Upper lobe of right lung (tissue), 1 donor: ENCODE results near the gene CSNK2A2. TPM values are rescaled to one million over a fixed set of nuclear protein-coding genes. Genes with fewer than 3 reads are reported as not detected.

Experiments used
- ATAC-seq: fragments of 200-7000 bp; cut with Tn5 transposase; one replicate; pipeline ENCODE4 v1.9.1; 2020; ENCODE audit warnings: mild to moderate bottlenecking, moderate library complexity
- DNase-seq: peaks from one replicate; pipeline ENCODE4 v3.0.0-alpha.2; 2020
- H3K27ac ChIP-seq: fragments of 200-600 bp; one replicate; pipeline ENCODE4 v1.8.0; 2022
- H3K27me3 ChIP-seq: fragments of 200-600 bp; one replicate; pipeline ENCODE4 v1.8.0; 2022; ENCODE audit warnings: mild to moderate bottlenecking
- H3K36me3 ChIP-seq: fragments of 200-600 bp; one replicate; pipeline ENCODE4 v1.8.0; 2022
- H3K4me1 ChIP-seq: fragments of 200-600 bp; one replicate; pipeline ENCODE4 v1.8.0; 2022
- H3K4me3 ChIP-seq: fragments of 200-600 bp; one replicate; pipeline ENCODE4 v1.8.0; 2022; ENCODE audit warnings: mild to moderate bottlenecking
- H3K9me3 ChIP-seq: fragments of 200-600 bp; one replicate; pipeline ENCODE4 v1.8.0; 2022
- intact Hi-C: fragments of 100-400 bp; cut with DNase I; formaldehyde crosslinking; loops from one replicate; pipeline ENCODE4 v1.11.0; 2022
- total RNA-seq: library from RNA; stranded (reverse); fragmentation: NEBNext Ultra II Directional; extraction: Animal tissue kit (Norgen Biotek cat#: 25700); gene quantifications from one replicate; pipeline ENCODE4 v1.2.1, GENCODE V29; 2021
- TF ChIP-seq, protein P1 (sequence below): fragments of 200-600 bp; IDR thresholded peaks from one replicate; pipeline ENCODE4 v1.8.0; 2022; ENCODE audit warnings: antibody characterized with exemption
- donor health status: DM: no; HTN: yes; CAD: no; lungs with severe emphysema.

Gene CSNK2A2
- total RNA-seq, 1 donor from 2014 or later = 69.0 TPM

DNA sequence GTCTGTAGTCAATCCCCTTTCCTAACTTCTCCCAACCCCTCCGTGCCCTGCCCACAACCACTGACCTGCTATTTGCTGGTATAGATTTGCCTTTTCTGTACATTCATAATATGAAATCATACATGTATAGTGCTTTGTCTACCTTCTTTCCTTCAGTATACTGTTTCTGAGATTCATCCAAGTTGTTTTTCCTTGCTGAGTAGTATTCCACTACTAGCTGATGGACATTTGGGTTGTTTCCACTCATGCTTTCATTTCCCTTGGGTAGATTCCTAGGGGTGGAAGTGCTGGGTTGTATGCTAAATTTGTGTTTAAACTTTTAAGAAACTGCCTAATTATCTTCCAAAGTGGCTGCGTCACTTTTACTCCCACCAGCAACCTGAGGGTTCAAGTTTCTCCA, 27.7 kb downstream of the CSNK2A2 start:
- Histone ChIP-seq H3K27ac (no peak overlapping the region), H3K27me3 (no peaks in the 10 kb centered on the region), H3K4me1 (no peaks in the 10 kb centered on the region), H3K36me3 (peaks cover 93% of the 10 kb centered on the region), H3K9me3 (no peaks in the 10 kb centered on the region), H3K4me3 (no peak overlapping the region)
- intact Hi-C loops = no loop called here
- ATAC-seq = no peak
- TF ChIP-seq, protein P1, sequence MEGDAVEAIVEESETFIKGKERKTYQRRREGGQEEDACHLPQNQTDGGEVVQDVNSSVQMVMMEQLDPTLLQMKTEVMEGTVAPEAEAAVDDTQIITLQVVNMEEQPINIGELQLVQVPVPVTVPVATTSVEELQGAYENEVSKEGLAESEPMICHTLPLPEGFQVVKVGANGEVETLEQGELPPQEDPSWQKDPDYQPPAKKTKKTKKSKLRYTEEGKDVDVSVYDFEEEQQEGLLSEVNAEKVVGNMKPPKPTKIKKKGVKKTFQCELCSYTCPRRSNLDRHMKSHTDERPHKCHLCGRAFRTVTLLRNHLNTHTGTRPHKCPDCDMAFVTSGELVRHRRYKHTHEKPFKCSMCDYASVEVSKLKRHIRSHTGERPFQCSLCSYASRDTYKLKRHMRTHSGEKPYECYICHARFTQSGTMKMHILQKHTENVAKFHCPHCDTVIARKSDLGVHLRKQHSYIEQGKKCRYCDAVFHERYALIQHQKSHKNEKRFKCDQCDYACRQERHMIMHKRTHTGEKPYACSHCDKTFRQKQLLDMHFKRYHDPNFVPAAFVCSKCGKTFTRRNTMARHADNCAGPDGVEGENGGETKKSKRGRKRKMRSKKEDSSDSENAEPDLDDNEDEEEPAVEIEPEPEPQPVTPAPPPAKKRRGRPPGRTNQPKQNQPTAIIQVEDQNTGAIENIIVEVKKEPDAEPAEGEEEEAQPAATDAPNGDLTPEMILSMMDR = no peak
- DNase-seq = no peak

DNA sequence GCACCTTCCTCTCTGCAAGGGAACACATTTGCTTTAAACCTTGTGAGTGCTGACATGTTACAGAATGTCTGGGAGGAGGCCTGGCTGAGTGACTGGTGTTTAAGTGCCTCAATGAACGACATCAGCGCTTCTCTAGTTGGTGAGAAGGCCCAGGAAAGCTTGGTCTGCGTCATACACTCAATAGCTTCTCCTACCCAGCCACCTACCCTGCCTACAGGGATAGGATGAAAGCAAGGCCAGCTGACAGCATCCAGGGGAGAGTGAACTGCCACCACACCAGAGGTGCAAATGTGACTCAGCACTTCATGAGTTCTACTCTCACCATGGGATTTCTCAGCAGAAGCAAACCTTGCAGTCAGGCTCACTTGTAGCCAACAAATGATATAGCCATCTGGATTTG, 37.1 kb downstream of the CSNK2A2 start:
- peaks cover 65% of the 10 kb centered on the region for H3K36me3 ChIP-seq

DNA sequence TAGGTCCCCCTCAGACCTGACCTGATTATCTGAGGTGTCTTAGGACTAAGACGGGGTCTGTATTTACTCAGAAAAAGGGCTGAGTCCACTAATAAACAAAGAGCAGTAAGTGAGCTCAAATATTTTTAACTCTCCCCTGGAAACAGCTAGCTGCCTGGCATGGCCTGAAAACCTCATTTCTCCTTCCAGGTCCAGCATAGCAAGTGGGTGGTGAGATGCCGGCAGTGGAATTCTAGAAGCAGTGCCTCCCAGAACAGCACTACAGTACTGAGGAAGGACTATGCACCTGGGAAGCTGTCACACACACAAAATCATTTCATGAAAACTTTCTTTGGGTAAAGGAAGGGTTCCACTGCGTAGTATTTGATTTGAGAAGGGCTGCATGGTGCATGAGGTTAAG, 39.2 kb downstream of the CSNK2A2 start:
- TF ChIP-seq, protein P1 = no peak
- intact Hi-C loops = no loop called here

More for the DNA sequence above, 37.1 kb downstream of the CSNK2A2 start:
- ATAC-seq = no peak
- H3K4me3 ChIP-seq = no peak overlapping the region
- H3K27me3 ChIP-seq = no peaks in the 10 kb centered on the region
- H3K9me3 ChIP-seq = no peaks in the 10 kb centered on the region
- no peak for DNase-seq
- TF ChIP-seq, protein P1 = no peak
- intact Hi-C loops = no loop called here
- H3K4me1 ChIP-seq = no peaks in the 10 kb centered on the region
- H3K27ac ChIP-seq = no peak overlapping the region

DNA sequence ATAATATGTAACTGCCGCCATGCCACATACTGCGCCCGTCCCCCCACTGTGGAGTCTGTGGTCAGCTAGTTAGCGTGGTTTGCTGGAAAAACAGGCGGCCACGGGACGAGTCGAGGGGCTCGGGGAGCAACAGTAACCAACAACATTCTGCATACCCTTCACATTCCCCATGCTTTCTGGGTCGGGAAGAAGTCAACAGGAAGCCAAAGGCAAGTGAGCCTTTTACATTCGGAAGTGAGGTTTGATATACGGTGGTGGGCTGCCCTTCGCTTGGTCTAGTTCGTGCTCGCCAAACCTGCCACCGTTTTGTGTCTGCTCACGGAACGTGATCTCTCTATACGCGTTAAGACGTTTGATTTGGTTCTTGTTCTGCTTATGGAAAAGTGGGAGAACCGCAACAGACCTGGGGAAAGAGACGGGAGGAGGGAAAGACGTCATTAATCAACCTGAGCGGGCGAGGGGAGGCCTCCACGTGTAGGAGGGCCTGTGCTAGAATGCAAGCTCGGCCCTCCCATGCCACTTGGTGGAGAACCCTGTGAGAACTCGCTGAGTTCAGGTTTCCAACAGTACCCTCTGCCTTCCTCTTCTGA, 39.9 kb downstream of the CSNK2A2 start:
- no peak for ATAC-seq
- H3K36me3 ChIP-seq = peaks cover 37% of the 10 kb centered on the region
- intact Hi-C loops = no loop called here
- H3K9me3 ChIP-seq = no peaks in the 10 kb centered on the region
- DNase-seq = no peak
- no peaks in the 10 kb centered on the region for H3K27me3 ChIP-seq
- TF ChIP-seq, protein P1 = no peak
- H3K4me3 ChIP-seq = no peak overlapping the region
- no peaks in the 10 kb centered on the region for H3K4me1 ChIP-seq
- H3K27ac ChIP-seq = no peak overlapping the region

More for the DNA sequence above, 39.2 kb downstream of the CSNK2A2 start:
- no peak for ATAC-seq
- H3K4me1 ChIP-seq = no peaks in the 10 kb centered on the region
- no peak overlapping the region for H3K4me3 ChIP-seq
- no peak for DNase-seq
- H3K36me3 ChIP-seq = peaks cover 44% of the 10 kb centered on the region
- no peaks in the 10 kb centered on the region for H3K9me3 ChIP-seq
- no peaks in the 10 kb centered on the region for H3K27me3 ChIP-seq
- no peak overlapping the region for H3K27ac ChIP-seq

DNA sequence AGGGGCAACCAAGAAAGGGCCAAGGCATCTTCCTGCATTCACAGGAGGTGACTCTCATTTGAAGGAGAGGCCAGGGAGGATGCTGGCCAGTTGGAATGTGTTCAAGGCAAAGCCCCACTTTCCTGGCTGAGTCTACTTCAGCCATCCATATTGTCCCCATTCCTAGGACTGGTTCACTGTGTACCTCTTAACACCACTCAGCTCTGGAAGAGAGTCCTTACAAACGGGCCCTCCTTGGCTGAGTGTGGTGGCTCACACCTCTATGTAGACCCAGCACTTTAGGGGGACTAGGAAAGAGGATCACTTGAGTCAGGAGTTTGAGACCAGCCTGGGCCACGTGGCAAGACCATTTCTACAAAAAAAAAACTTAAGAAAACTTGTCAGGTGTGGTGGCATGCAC, 40.7 kb downstream of the CSNK2A2 start:
- H3K27ac ChIP-seq = no peak overlapping the region
- H3K4me3 ChIP-seq = no peak overlapping the region
- no peaks in the 10 kb centered on the region for H3K9me3 ChIP-seq
- intact Hi-C loops = no loop called here
- TF ChIP-seq, protein P1 = no peak
- DNase-seq (no peak), ATAC-seq (peak; percentile 51)
- H3K4me1 ChIP-seq = no peaks in the 10 kb centered on the region
- H3K27me3 ChIP-seq = no peaks in the 10 kb centered on the region
- peaks cover 29% of the 10 kb centered on the region for H3K36me3 ChIP-seq

DNA sequence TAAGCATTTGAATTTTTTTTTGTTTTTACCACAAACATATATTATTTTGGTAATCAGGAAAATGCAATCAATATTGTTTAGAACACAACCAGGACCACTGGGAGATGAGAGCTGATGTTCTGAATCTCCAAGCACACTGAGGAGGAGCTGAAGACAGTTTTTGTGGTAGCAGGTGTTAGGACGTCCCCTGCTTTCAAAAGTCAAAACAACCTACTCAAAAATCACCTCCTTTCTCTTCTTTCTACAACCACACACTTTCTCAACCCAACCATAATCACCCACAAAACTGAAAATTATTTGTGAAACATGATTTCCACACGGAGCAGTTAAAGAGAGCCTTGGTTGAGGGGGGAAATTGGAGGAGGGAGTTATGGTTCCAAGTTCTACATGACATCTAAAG, 42.1 kb downstream of the CSNK2A2 start:
- Histone ChIP-seq H3K27ac (no peak overlapping the region), H3K4me3 (no peak overlapping the region), H3K9me3 (no peaks in the 10 kb centered on the region), H3K4me1 (no peaks in the 10 kb centered on the region), H3K36me3 (peaks cover 16% of the 10 kb centered on the region), H3K27me3 (no peaks in the 10 kb centered on the region)
- no peak for DNase-seq
- TF ChIP-seq, protein P1 = no peak
- intact Hi-C loops = no loop called here
- ATAC-seq = no peak
